ENCODE results near the gene LSM8.

LSM8 gene

DNA sequence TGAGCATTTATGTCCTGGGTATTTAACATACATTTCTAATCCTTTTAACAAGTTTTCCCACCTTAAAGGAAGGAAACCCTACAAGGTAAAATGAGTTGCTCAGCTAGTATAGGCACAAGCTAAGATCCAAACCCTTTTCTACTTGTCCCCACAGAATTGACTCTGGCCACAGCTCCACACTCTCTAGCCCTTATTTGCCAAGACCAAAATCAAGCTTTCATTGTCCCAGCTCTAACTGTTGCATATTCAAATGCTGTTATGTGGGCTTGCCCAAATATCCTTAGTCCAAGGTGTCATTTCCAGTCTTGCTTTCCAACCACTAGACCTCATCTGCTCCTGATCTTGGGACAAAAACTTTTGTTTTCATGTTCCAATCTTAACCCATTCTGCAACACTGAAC lies 31.3 kb upstream of the LSM8 start:
- no peak for TF ChIP-seq ZFX (IDR thresholded peaks at IDR 0.05)
- TF ChIP-seq, protein P1, sequence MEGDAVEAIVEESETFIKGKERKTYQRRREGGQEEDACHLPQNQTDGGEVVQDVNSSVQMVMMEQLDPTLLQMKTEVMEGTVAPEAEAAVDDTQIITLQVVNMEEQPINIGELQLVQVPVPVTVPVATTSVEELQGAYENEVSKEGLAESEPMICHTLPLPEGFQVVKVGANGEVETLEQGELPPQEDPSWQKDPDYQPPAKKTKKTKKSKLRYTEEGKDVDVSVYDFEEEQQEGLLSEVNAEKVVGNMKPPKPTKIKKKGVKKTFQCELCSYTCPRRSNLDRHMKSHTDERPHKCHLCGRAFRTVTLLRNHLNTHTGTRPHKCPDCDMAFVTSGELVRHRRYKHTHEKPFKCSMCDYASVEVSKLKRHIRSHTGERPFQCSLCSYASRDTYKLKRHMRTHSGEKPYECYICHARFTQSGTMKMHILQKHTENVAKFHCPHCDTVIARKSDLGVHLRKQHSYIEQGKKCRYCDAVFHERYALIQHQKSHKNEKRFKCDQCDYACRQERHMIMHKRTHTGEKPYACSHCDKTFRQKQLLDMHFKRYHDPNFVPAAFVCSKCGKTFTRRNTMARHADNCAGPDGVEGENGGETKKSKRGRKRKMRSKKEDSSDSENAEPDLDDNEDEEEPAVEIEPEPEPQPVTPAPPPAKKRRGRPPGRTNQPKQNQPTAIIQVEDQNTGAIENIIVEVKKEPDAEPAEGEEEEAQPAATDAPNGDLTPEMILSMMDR (conservative IDR thresholded peaks at IDR 0.05), result no peak
- no peak overlapping the region for H3K27ac ChIP-seq

DNA sequence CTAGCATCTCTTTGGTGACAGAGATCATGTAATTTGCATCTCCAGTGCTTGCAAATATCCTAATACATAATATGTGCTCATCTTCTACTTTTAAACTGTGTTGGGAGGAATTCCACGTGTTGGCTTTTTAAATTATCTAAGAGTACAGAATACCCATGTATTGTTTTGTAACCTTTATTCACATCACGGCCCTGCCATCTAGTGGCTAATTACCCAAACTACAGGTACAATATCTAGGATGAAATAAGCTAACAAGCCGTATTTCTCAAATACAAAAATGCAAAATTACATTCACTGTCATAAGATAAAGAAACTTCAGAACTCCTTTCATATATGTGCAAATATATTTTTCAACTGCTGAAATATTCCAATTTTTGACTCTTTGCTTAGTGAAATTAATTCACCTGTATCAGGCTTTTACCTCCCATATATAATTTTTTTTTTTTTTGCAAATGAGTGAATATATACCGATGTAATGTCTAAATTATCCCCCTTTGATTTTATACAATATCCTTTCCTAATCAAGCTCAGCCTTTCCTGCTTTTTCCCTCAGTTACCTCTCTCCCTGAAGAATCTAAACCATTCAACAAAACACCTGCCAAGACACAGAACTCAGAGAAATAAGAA lies 30.3 kb upstream of the LSM8 start:
- TF ChIP-seq, protein P1 (conservative IDR thresholded peaks at IDR 0.05), result peak; percentile 89
- no peak for TF ChIP-seq ZFX (IDR thresholded peaks at IDR 0.05)
- H3K27ac ChIP-seq, result no peak overlapping the region

DNA sequence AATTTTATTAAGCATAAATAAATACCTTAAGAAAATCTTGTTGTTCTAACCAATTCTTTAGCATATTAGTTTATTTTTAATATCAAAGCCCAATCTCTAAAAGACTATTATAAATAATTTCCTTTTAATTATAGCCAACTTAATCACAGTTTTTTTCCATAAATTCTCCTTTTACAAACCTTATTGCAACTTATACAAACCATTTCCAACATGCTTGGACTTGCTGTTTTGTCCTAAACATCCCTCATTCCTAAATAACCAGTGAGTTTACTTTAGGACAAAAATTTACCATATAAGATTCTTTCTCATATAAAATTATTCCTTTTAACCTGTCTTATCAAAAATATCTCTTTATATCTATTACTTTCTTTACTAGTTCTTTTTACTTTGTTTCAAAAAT lies 25.2 kb upstream of the LSM8 start:
- H3K27ac ChIP-seq, result no peak overlapping the region

DNA sequence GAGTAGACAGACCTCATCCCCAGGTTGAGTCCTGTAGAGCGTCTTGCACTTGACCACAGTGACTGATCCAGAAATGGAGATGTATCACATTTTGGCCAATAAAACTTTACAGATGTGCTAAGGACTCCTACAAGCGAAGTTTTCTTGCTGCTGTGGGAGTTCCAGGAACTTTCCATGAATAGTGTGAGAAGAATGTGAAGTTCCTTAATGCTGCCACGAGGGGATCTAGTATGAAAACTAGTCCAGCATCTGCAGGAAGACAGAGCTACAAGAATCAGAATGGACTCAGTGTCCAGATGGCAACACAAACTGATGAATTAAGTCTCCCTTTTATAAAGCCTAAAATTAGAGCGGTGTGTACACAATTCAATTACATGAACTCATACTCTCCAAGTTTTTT lies 14.8 kb upstream of the LSM8 start:
- no peak overlapping the region for H3K27ac ChIP-seq
- TF ChIP-seq, protein P1 (conservative IDR thresholded peaks at IDR 0.05), result no peak; the same call in 1 of the 2 replicates
- no peak for TF ChIP-seq ZFX (IDR thresholded peaks at IDR 0.05)

More for the DNA sequence above, 25.2 kb upstream of the LSM8 start:
- TF ChIP-seq, protein P1 (conservative IDR thresholded peaks at IDR 0.05), result no peak

DNA sequence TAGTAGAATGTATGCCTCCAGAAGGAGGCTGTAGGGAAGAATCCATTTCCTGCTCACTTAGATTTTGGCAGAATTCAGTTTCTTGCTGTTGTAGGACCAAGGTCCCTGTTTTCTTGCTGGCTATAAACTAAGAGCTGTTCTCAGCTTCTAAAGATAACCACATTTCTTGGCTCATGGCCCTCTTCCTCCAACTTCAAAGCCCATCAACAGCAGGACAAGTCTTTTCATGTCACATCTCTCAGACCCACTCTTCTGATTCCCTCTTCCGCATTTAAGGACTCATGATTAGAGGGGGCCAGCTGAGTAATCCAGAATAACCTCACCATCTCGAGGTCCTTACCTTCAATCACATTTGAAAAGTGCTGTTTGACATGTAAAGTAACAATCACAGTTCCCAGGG lies 8.2 kb upstream of the LSM8 start:
- no peak overlapping the region for H3K27ac ChIP-seq
- no peak for TF ChIP-seq ZFX (IDR thresholded peaks at IDR 0.05)
- TF ChIP-seq, protein P1 (conservative IDR thresholded peaks at IDR 0.05), result no peak

DNA sequence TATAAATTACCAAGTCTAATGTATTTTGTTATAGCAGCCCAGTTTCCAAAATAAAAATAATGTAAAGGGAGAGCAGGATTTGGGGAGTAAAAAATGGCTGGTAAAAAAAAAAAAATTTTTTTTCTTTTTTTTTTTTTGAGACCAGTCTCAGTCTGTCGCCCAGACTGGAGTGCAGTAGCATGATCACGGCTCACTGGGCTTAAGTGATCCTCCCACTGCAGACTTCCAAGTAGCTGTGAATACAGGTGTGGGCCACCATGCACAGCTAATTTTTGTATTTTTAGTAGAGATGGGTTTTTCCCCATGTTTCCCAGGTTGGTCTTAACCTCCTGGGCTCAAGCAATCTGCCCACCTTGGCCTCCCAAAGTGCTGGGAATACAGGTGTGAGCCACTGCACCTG lies 4.8 kb upstream of the LSM8 start:
- TF ChIP-seq, protein P1 (conservative IDR thresholded peaks at IDR 0.05), result no peak
- no peak for TF ChIP-seq ZFX (IDR thresholded peaks at IDR 0.05)
- no peak overlapping the region for H3K27ac ChIP-seq

DNA sequence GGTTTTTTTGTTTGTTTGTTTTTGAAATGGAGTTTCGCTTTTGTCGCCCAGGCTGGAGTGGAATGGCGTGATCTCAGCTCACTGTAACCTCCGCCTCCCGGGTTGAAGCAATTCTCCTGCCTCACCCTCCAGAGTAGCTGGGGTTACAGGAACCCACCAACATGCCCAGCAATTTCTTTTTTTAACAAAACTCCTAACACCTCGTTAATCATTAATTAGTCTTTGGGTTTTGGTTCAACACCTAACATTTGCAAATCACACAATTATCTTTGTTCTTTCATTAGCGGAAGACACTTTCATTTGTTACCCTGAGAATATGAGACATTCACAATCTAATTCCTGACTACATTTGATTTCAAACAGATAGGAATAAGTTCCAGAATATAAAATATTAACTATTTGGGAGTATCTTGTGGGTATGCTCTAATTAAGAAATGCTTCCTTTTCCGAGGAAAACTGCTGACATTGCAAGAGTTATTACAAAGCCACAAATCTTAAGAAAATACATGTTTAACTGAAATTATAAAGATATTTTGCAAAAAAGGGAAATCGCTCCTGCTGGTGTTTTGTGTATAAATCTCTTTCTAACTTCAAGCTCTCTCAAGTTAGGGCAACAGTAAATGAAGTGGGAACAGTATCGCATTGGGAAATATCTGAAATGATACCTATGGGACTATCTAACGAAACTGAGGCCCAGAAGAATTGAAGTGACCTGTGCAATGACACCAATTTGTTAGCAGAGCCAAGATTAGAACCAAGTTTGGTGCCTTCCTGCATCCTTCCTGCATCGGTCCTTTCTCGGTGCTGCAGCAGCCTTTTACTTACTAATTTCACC lies 1.2 kb upstream of the LSM8 start:
- no peak for TF ChIP-seq ZFX (IDR thresholded peaks at IDR 0.05)
- TF ChIP-seq, protein P1 (conservative IDR thresholded peaks at IDR 0.05), result no peak
- H3K27ac ChIP-seq, result peak overlapping the region; percentile 89; the same call in 1 of the 2 replicates
